HT-29 (cell line): ENCODE measurements around the gene SDS. TPM values are rescaled to one million over a fixed set of nuclear protein-coding genes. Genes with fewer than 3 reads are reported as not detected.

Experiments
- DNase-seq: peaks from one replicate; pipeline ENCODE4 v3.0.0-alpha.2; 2015; ENCODE audit warnings: low spot score
- total RNA-seq: library from RNA; depleted of rRNA; stranded (reverse); fragments of >200 nt; shearing (Covaris generic); gene quantifications from 2 replicates; pipeline ENCODE4 v1.2.3, GENCODE V29; 2014; rRNA removed

Gene SDS
- total RNA-seq, 1 experiment from 2014 or later, result not detected

- DNase-seq, result no peak
Measured at GRCh38 chr12:113348849-113349536, 54.7 kb downstream of the SDS start.

GRCh38 chr12:113347892-113348291, 55.8 kb downstream of the SDS start:
- no peak for DNase-seq

GRCh38 chr12:113347107-113347506, 56.6 kb downstream of the SDS start:
- no peak for DNase-seq

GRCh38 chr12:113346353-113346752, 57.3 kb downstream of the SDS start:
- no peak for DNase-seq

GRCh38 chr12:113345318-113345717, 58.4 kb downstream of the SDS start:
- no peak for DNase-seq

Other genes with a start within 250 kb of the SDS start
- 100 and 105 TPM in 2 replicates for gene DDX54, start 218.4 kb downstream of the SDS start, total RNA-seq
- 52.1 and 53.0 TPM in 2 replicates for gene RITA1, start 218.2 kb downstream of the SDS start, total RNA-seq
- 23.8 and 36.3 TPM in 2 replicates for gene TPCN1, start 182.4 kb downstream of the SDS start, total RNA-seq
- gene SLC8B1, start 68.8 kb downstream of the SDS start, total RNA-seq, result 2.6 and 4.7 TPM in 2 replicates
- gene PLBD2, start 45.3 kb downstream of the SDS start, total RNA-seq, result 11.5 and 11.8 TPM in 2 replicates
- gene SDSL, start 18.5 kb upstream of the SDS start, total RNA-seq, result 6.6 and 9.1 TPM in 2 replicates
- gene LHX5, start 68.0 kb upstream of the SDS start, total RNA-seq, result not detected in 2 replicates